GM23248 (cell line): ENCODE measurements around the gene RFXANK.

Experiments used
- EZH2 ChIP-seq: fragments of 200-600 bp; sonication (generic); IDR thresholded peaks from 2 replicates; pipeline ENCODE4 v1.6.1; 2018; ENCODE audit warnings: antibody characterized with exemption, mild to moderate bottlenecking; ENCODE audit not compliant: insufficient read depth, poor library complexity, severe bottlenecking
- EZH2phosphoT487 ChIP-seq: fragments of 200-600 bp; sonication (generic); IDR thresholded peaks from 2 replicates; pipeline ENCODE4 v1.6.1; 2018; ENCODE audit warnings: antibody characterized with exemption, moderate library complexity, mild to moderate bottlenecking, low read depth; ENCODE audit not compliant: insufficient read depth

GRCh38 chr19:19250196-19250801 lies 58.2 kb downstream of the RFXANK start:
- TF ChIP-seq EZH2 (no peak), EZH2phosphoT487 (no peak)
